ENCODE measurements around the gene RGS13. TPM values are rescaled to one million over a fixed set of nuclear protein-coding genes. Genes with fewer than 3 reads are reported as not detected.

The RGS13 gene
- total and polyA plus RNA-seq, 2 donors (not counting 1 experiment from before 2014, with no cell fraction given), result 0.22 to 0.59 TPM

DNA sequence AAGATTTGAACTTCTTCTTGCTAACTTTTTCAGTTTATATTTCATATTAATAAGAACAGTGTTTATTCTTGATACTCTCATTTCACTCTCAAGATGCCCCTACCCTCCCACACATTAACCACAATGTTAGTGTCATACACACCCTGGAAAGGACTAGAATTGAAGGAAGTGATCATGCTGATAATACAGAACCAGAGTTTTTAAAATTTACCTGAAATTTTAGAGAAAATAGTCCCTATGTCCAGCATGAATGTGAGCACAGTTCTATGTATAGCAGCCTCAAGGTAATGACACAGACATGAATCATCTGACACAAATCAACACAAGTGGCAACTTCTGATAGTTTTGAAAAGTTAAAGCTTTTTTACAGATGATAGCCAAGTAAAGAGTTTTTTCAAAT is 34.4 kb upstream of the RGS13 start:
- no peak overlapping the region for H3K27ac ChIP-seq (ENCODE audit: low read length in 2 of 2)
- H3K9ac ChIP-seq (ENCODE audit: low read length), result no peak overlapping the region
- DNase-seq (no peak), ATAC-seq (ENCODE audit: low read depth) (no peak)
- H2AFZ ChIP-seq (ENCODE audit: insufficient read depth, low read depth, low read length, poor library complexity, severe bottlenecking), result no peak overlapping the region
- H4K20me1 ChIP-seq (ENCODE audit: control insufficient read depth, insufficient read depth, low read length, poor library complexity, severe bottlenecking), result no peaks in the 10 kb centered on the region
- TF ChIP-seq EZH2 (IDR thresholded peaks at IDR 0.05; ENCODE audit: borderline replicate concordance, insufficient read depth, low read depth, low read length, poor library complexity, severe bottlenecking), result no peak
- TF ChIP-seq, protein P1, sequence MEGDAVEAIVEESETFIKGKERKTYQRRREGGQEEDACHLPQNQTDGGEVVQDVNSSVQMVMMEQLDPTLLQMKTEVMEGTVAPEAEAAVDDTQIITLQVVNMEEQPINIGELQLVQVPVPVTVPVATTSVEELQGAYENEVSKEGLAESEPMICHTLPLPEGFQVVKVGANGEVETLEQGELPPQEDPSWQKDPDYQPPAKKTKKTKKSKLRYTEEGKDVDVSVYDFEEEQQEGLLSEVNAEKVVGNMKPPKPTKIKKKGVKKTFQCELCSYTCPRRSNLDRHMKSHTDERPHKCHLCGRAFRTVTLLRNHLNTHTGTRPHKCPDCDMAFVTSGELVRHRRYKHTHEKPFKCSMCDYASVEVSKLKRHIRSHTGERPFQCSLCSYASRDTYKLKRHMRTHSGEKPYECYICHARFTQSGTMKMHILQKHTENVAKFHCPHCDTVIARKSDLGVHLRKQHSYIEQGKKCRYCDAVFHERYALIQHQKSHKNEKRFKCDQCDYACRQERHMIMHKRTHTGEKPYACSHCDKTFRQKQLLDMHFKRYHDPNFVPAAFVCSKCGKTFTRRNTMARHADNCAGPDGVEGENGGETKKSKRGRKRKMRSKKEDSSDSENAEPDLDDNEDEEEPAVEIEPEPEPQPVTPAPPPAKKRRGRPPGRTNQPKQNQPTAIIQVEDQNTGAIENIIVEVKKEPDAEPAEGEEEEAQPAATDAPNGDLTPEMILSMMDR (IDR thresholded peaks at IDR 0.05), result no peak
- POLR2A ChIA-PET, result no interaction called here
- no peak overlapping the region for H3K4me3 Mint-ChIP-seq
- H3K36me3 ChIP-seq (replicated peaks in 1 of 2; ENCODE audit: control extremely low read depth in 1 of 2, control insufficient read depth in 1 of 2, extremely low read depth in 1 of 2, insufficient read depth in 2 of 2, low read length in 1 of 2), result no peaks in the 10 kb centered on the region
- H3K27me3 ChIP-seq (replicated peaks in 1 of 4; ENCODE audit: control extremely low read depth in 1 of 4, control insufficient read depth in 3 of 4, insufficient read depth in 4 of 4, low read length in 3 of 4), result peaks cover 0 to 4% (median 0%) of the 10 kb centered on the region in 4 experiments
- intact Hi-C loops (cut with micrococcal nuclease), result no loop called here
- H3K9me3 Mint-ChIP-seq (ENCODE audit: insufficient read depth), result no peaks in the 10 kb centered on the region
- no peak overlapping the region for H3K4me2 ChIP-seq (replicated peaks; ENCODE audit: low read depth, low read length, poor library complexity, severe bottlenecking)
- H3K4me3 ChIP-seq (ENCODE audit: control extremely low read depth in 1 of 5, extremely low read depth in 1 of 5, insufficient read depth in 1 of 5, low read depth in 2 of 5, low read length in 4 of 5), result no peak overlapping the region
- CTCF ChIA-PET, result no interaction called here
- H3K9me3 ChIP-seq (ENCODE audit: control extremely low read depth in 1 of 3, control insufficient read depth in 2 of 3, insufficient read depth in 1 of 3, low read length in 2 of 3), result no peaks in the 10 kb centered on the region
- H3K79me2 ChIP-seq (ENCODE audit: control insufficient read depth, insufficient read depth, low read length), result no peaks in the 10 kb centered on the region
- peaks cover 25% of the 10 kb centered on the region for H3K4me1 Mint-ChIP-seq
- peaks cover 8 to 16% of the 10 kb centered on the region in 2 donors for H3K4me1 ChIP-seq (ENCODE audit: control insufficient read depth in 2 of 2, insufficient read depth in 2 of 2, low read length in 2 of 2)
- H3K27me3 Mint-ChIP-seq, result peaks cover 6% of the 10 kb centered on the region
- no peak overlapping the region for H3K27ac Mint-ChIP-seq

- H3K27me3 ChIP-seq (replicated peaks in 1 of 4; ENCODE audit: control extremely low read depth in 1 of 4, control insufficient read depth in 3 of 4, insufficient read depth in 4 of 4, low read length in 3 of 4), result peaks cover 0 to 12% (median 1%) of the 10 kb centered on the region in 4 experiments
- 60% methylated on average over 1 of the region's 1 CpG for WGBS (ENCODE audit: insufficient coverage)
- H3K36me3 ChIP-seq (replicated peaks in 1 of 2; ENCODE audit: control extremely low read depth in 1 of 2, control insufficient read depth in 1 of 2, extremely low read depth in 1 of 2, insufficient read depth in 2 of 2, low read length in 1 of 2), result no peaks in the 10 kb centered on the region
- TF ChIP-seq, protein P1 (IDR thresholded peaks at IDR 0.05), result no peak
- no peak for TF ChIP-seq EZH2 (IDR thresholded peaks at IDR 0.05; ENCODE audit: borderline replicate concordance, insufficient read depth, low read depth, low read length, poor library complexity, severe bottlenecking)
- H4K20me1 ChIP-seq (ENCODE audit: control insufficient read depth, insufficient read depth, low read length, poor library complexity, severe bottlenecking), result no peaks in the 10 kb centered on the region
- H2AFZ ChIP-seq (ENCODE audit: insufficient read depth, low read depth, low read length, poor library complexity, severe bottlenecking), result no peak overlapping the region
- ChIA-PET POLR2A (no interaction called here), CTCF (interaction anchor here (1.0 to 1.5 kb wide), 4 partner anchors 96 to 129 kb away, joined by 3 to 4 read pairs (median 4); no protein-coding TSS in a partner anchor)
- intact Hi-C loops (cut with micrococcal nuclease), result no loop called here
- DNase-seq (no peak), ATAC-seq (ENCODE audit: low read depth) (no peak)
- no peak overlapping the region for H3K4me3 ChIP-seq (ENCODE audit: control extremely low read depth in 1 of 5, extremely low read depth in 1 of 5, insufficient read depth in 1 of 5, low read depth in 2 of 5, low read length in 4 of 5)
- H3K4me1 ChIP-seq (ENCODE audit: control insufficient read depth in 2 of 2, insufficient read depth in 2 of 2, low read length in 2 of 2), result peaks cover 8 to 16% of the 10 kb centered on the region in 2 donors
- no peaks in the 10 kb centered on the region for H3K79me2 ChIP-seq (ENCODE audit: control insufficient read depth, insufficient read depth, low read length)
- Mint-ChIP-seq H3K9me3 (ENCODE audit: insufficient read depth) (no peaks in the 10 kb centered on the region), H3K27ac (no peak overlapping the region), H3K4me3 (no peak overlapping the region), H3K27me3 (peaks cover 4% of the 10 kb centered on the region), H3K4me1 (peaks cover 29% of the 10 kb centered on the region)
- H3K9me3 ChIP-seq (ENCODE audit: control extremely low read depth in 1 of 3, control insufficient read depth in 2 of 3, insufficient read depth in 1 of 3, low read length in 2 of 3), result no peaks in the 10 kb centered on the region
- no peak overlapping the region for H3K9ac ChIP-seq (ENCODE audit: low read length)
- H3K27ac ChIP-seq (ENCODE audit: low read length in 2 of 2), result no peak overlapping the region
- H3K4me2 ChIP-seq (replicated peaks; ENCODE audit: low read depth, low read length, poor library complexity, severe bottlenecking), result no peak overlapping the region
These were observed 33.2 kb upstream of the RGS13 start for GRCh38 chr1:192602757-192603156.

Measured in B cell (primary cell).